Mesodermal cell (in vitro differentiated cells): Measurements from ENCODE around the gene CBX2.
A peak's percentile ranks its signal among the peaks of the same experiment; 100 is the strongest.

Experiments used
- H3K27ac ChIP-seq: 2 replicates; pipeline ENCODE4 v1.7.0; 2013; ENCODE audit warnings: mild to moderate bottlenecking, low read depth, low read length, moderate library complexity; ENCODE audit not compliant: severe bottlenecking
- H3K36me3 ChIP-seq: 2 replicates; pipeline ENCODE4 v1.7.1; 2013; ENCODE audit warnings: mild to moderate bottlenecking, low read length, moderate library complexity; ENCODE audit not compliant: control insufficient read depth, insufficient read depth
- H3K4me1 ChIP-seq: one replicate; pipeline ENCODE4 v1.7.1; 2013; ENCODE audit warnings: mild to moderate bottlenecking, low read length; ENCODE audit not compliant: insufficient read depth, control insufficient read depth, poor library complexity, severe bottlenecking
- H3K4me3 ChIP-seq: 2 replicates; pipeline ENCODE4 v1.7.0; 2013; ENCODE audit warnings: low read length, control low read depth, mild to moderate bottlenecking; ENCODE audit not compliant: insufficient read depth, poor library complexity, severe bottlenecking; ENCODE audit errors: extremely low read depth
- H3K9me3 ChIP-seq: 2 replicates; pipeline ENCODE4 v1.7.1; 2013; ENCODE audit warnings: mild to moderate bottlenecking, low read length, moderate library complexity; ENCODE audit not compliant: control insufficient read depth
- WGBS, 2 experiments: methylation state at CpG; one replicate each; pipeline ENCODE4 v1.1.5; 2013; ENCODE audit warnings: missing lambda C conversion rate in 2 of 2; ENCODE audit not compliant: insufficient coverage in 2 of 2; 5-methylcytosine and 5-hydroxymethylcytosine counted together

Gene CBX2

DNA sequence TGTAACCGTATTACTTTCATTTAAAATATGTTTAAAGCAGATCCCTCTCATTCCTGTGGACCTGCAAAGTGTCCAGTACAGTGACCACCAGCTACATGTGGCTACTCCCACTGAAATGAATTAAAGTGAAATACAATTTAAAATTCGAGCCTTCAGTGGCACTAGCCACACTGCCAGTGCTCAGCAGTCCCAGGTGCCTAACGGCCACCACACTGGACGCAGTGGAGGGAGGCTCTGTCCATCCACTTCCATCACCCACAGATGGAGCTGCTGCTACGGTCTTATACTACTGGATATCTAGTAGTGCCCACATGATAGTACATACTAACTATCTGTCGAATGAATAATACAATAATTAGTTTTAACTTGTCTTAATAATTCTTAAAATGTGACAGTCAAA lies 2.3 kb upstream of the CBX2 start:
- no peak overlapping the region for H3K4me3 ChIP-seq
- H3K9me3 ChIP-seq: no peaks in the 10 kb centered on the region
- H3K36me3 ChIP-seq: peaks cover 15% of the 10 kb centered on the region
- no peak overlapping the region for H3K27ac ChIP-seq
- 60 to 70% methylated on average over 1 to 3 of the region's 6 CpGs for WGBS, 2 experiments
- peaks cover 16% of the 10 kb centered on the region for H3K4me1 ChIP-seq

GRCh38 chr17:79776376-79777119 lies 1.4 kb upstream of the CBX2 start:
- WGBS, 2 experiments: 26 to 34% methylated on average over 4 to 10 of the region's 11 CpGs
- H3K4me1 ChIP-seq: peaks cover 16% of the 10 kb centered on the region
- H3K27ac ChIP-seq: peak overlapping the region; percentile 85
- H3K9me3 ChIP-seq: no peaks in the 10 kb centered on the region
- H3K4me3 ChIP-seq: peak overlapping the region; percentile 47
- peaks cover 23% of the 10 kb centered on the region for H3K36me3 ChIP-seq

GRCh38 chr17:79777120-79777893 lies 641 bp upstream of the CBX2 start:
- WGBS, 2 experiments: 1% methylated on average over 24 to 33 of the region's 51 CpGs
- H3K4me3 ChIP-seq: peak overlapping the region; percentile 47
- H3K4me1 ChIP-seq: peaks cover 16% of the 10 kb centered on the region
- H3K27ac ChIP-seq: peak overlapping the region; percentile 85
- H3K36me3 ChIP-seq: peaks cover 31% of the 10 kb centered on the region
- H3K9me3 ChIP-seq: no peaks in the 10 kb centered on the region

DNA sequence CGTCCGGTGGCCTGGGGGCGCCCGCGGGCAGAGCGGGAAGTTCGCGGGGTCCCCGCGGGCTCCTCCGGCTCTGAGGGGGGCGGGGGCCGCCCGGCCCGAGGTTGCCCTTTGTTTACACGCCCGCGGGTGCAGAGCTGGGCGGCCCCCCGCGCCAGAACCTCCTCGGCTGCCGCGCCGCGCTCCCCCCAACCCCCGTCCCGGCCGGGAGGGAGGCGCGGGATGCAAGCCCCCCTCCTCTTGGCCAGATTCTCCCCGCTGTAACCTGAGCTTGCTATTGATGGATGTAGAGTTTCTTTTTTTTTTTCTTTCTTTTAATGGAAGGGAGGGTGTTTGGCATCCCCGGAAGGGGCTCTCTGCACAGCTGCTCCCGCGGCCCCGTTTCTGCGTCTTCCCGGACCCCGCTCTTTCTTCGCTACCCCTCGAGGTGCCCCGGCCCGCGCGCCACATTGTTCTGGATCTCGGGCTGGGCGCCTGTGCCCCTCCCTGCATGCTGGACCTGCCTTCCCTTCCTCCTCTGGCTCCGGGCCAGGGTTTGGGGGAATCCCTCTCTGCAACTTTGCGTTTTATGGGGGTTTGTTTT lies 646 bp downstream of the CBX2 start:
- peak overlapping the region; percentile 57 for H3K27ac ChIP-seq

GRCh38 chr17:79779084-79779529 lies 1.2 kb downstream of the CBX2 start:
- H3K36me3 ChIP-seq: peaks cover 39% of the 10 kb centered on the region
- WGBS, 2 experiments: 5 to 10% methylated on average over 11 to 13 of the region's 17 CpGs
- H3K4me1 ChIP-seq: peaks cover 16% of the 10 kb centered on the region
- no peaks in the 10 kb centered on the region for H3K9me3 ChIP-seq
- H3K27ac ChIP-seq: peak overlapping the region; percentile 23
- H3K4me3 ChIP-seq: peak overlapping the region; percentile 74

More for the DNA sequence above, 646 bp downstream of the CBX2 start:
- H3K4me1 ChIP-seq: peaks cover 16% of the 10 kb centered on the region
- H3K4me3 ChIP-seq: peak overlapping the region; percentile 74
- H3K9me3 ChIP-seq: no peaks in the 10 kb centered on the region
- peaks cover 39% of the 10 kb centered on the region for H3K36me3 ChIP-seq
- WGBS, 2 experiments: 0 to 1% methylated on average over 13 to 19 of the region's 49 CpGs

- 93 to 95% methylated on average over 8 to 9 of the region's 10 CpGs for WGBS, 2 experiments
- H3K9me3 ChIP-seq: no peaks in the 10 kb centered on the region
- H3K4me3 ChIP-seq: peak overlapping the region; percentile 74
- no peak overlapping the region for H3K27ac ChIP-seq
- H3K4me1 ChIP-seq: peaks cover 16% of the 10 kb centered on the region
- peaks cover 44% of the 10 kb centered on the region for H3K36me3 ChIP-seq
These were observed 1.9 kb downstream of the CBX2 start for GRCh38 chr17:79779661-79780365.

DNA sequence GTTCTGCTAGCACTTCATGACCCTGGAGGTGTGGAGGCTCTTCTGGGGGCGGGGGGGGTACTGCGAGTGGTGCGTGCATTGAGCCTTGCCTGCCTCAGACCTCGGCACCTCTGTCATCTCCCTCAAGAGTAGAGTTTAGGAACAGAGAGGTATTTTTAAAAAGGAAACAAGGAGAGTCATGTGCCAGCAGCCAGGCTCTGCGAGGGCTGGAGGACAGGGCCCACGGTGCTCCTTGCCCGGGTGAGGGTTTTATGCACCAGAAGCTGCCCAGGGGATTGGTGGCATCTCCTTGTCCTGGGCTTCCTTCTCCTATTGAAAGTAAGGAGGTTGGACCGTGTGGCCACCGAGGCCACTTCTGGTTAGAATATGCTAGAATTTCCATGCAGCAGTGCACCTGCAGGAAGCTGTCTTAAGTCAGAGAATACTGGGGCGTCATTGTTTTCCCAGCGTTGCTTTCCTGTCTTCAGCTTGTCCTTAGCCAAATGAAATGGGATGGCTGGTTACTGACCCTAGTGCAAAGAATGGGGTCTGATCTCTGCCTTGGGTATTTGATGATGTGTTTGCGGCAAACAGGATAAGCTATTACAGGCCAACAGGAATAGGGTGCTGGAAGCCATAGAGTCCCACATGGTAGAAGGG lies 3.2 kb downstream of the CBX2 start:
- H3K36me3 ChIP-seq: peaks cover 55% of the 10 kb centered on the region
- H3K4me1 ChIP-seq: peaks cover 12% of the 10 kb centered on the region
- H3K27ac ChIP-seq: no peak overlapping the region
- H3K4me3 ChIP-seq: no peak overlapping the region
- no peaks in the 10 kb centered on the region for H3K9me3 ChIP-seq
- 94 to 95% methylated on average over 9 to 11 of the region's 12 CpGs for WGBS, 2 experiments

DNA sequence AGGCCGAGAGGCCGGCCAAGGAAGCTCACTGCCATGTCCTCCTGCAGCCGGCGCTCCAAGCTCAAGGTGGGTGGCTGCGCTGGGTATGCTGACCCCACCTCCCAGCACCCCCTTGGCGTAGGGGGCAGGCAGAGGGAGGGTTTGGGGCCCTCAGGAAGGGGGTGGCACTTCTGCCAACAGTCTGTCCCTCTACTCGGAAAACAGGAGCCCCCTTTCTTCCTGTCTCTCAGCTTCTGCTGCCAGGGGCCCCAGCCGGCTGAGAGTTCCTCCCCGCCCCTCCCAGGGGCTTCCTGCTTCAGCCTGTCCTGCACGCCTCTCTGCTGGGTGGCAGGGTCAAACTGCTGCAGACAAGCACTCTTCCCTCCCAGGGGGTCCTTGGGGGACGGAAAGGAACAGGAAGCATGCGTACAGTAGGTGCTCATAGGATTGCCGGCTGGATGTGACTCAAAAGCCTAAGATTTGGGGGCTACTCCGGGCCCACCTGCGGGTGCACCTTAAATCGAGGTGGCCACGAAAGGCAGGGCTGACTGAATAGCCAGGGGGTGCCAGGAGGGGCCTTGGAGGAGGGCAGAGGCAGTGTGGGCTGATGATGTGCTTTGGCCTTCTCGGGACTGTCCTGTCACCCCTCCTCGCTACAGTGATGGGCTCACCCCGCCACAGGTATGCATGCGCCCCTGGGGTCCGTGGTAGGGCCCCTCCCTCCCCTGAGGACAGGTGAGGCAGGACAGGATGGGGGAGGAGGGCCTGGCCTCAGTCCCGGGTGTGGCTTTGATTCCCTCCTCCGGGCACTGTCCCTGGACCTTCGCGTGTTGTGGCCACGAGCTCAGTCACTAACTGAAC lies 4.0 kb downstream of the CBX2 start:
- H3K4me3 ChIP-seq: no peak overlapping the region
- WGBS, 2 experiments: 93 to 98% methylated on average over 15 to 21 of the region's 27 CpGs

GRCh38 chr17:79783891-79784290 lies 5.9 kb downstream of the CBX2 start:
- peaks cover 60% of the 10 kb centered on the region for H3K36me3 ChIP-seq
- peaks cover 11% of the 10 kb centered on the region for H3K4me1 ChIP-seq
- H3K27ac ChIP-seq: no peak overlapping the region
- no peak overlapping the region for H3K4me3 ChIP-seq
- no peaks in the 10 kb centered on the region for H3K9me3 ChIP-seq
- 97 to 99% methylated on average over 18 of the region's 18 CpGs for WGBS, 2 experiments

More for the DNA sequence above, 4.0 kb downstream of the CBX2 start:
- H3K27ac ChIP-seq: no peak overlapping the region
- H3K4me1 ChIP-seq: peaks cover 11% of the 10 kb centered on the region
- no peaks in the 10 kb centered on the region for H3K9me3 ChIP-seq
- peaks cover 60% of the 10 kb centered on the region for H3K36me3 ChIP-seq
